Measurements from ENCODE around the gene SPA17. TPM values are rescaled to one million over a fixed set of nuclear protein-coding genes. Genes with fewer than 3 reads are reported as not detected.

The SPA17 gene
- 68.9 and 70.3 TPM in 2 replicates for polyA plus RNA-seq

DNA sequence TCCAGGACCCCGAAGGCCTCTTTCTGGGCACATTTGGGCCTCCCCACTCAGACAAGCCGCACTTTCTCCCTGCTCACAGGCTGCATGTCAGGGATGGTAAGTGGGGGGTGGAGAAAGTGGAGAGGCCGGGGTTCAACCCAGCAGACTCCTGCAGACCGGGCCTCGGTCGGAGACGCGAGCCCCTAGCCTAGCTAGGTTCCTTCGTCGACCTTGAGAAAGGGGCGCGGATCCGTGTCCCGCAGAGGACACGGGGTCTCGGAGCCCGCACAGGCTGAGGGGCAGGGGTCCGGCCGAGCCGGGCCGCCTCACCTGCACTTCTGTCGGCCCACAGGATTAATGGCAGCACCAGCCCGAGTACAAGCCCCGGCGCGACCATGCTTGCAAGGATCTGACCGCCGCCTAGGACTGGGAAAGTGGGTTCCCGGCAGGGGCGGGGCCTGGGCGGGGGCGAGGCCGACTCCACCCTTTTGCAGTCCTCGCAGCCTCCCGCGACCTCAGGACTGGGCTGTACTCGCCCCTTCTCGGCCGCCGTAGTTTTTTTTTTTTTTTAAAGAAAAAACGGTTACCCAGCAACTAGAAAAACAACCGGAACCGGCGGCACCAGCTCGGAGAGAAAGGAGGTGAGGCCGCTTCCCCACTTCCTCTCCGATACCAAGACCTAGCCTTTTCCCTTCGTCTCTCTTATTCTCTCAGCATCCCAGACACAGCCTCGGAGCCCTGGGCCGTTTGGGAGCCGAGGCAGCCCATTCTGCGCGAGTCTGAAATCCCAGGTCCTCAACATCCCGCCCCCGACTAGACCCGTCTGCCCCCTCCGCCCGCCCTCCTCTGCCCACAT lies at the start of gene SPA17, which contains the start of gene SIAE:
TSS of gene SPA17 (plus strand) at position 572 of the 835 bp plus-strand sequence. CDS start 1,361 bp downstream, outside the sequence.
TSS of gene SIAE (minus strand) at position 407 of the 835 bp plus-strand sequence. CDS start at position 376, 31 bp downstream.

DNA sequence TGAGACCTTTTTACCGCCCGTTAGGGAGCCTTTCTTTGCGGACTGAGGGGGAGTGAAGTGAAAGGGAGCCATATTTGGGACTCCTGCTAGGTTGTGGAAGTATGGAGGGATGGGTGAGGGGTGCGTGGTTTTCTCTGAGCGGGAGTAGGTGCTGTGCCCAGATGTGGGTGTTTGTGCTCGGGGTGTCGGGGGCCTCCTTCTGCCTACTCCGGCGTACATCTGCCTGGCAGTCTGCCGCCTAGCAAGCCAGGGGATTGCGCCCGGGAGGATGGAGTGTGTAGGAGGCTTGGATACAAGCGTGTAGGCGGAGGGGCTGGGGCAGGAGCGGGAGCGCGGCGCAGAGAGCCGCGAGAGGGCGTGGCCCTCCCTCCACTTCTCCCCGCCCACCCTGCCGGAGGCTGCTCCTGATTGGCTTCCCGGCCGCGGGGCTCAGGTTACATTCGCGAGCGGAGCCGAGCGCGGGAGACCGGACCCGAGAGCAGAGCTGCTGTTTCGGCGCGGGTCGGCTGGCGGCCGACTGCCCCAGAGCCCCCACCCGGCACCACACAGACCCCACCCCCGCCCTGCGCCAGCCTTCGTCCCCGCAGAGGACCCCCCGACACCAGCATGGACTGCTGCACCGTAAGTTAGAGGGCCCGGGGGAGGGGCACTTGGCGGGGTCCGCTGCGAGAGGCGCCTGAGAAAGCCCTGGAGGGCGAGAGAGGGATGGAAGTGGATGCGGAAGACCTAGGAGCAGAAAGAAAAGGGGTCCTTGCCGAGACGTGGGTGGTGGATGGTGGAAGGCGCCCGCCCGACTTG lies 66.0 kb downstream of the SPA17 start, which contains the start of gene NRGN:
TSS of gene NRGN (plus strand) at position 464 of the 798 bp plus-strand sequence. CDS start at position 607, 143 bp downstream.

Other genes with a start within 250 kb of the SPA17 start
- not detected in 2 replicates for gene OR8B4, start 249.0 kb upstream of the SPA17 start, polyA plus RNA-seq
- 0.35 and 0.56 TPM in 2 replicates for gene OR8B8, start 228.2 kb upstream of the SPA17 start, polyA plus RNA-seq
- not detected in 2 replicates for gene OR8B12, start 130.2 kb upstream of the SPA17 start, polyA plus RNA-seq
- not detected in 2 replicates for gene OR8A1, start 103.9 kb upstream of the SPA17 start, polyA plus RNA-seq
- gene PANX3, start 62.5 kb upstream of the SPA17 start, polyA plus RNA-seq, result not detected in 2 replicates
- gene TBRG1, start 51.0 kb upstream of the SPA17 start, polyA plus RNA-seq, result 14.2 and 20.6 TPM in 2 replicates
- 72.2 and 84.2 TPM in 2 replicates for gene SIAE, start 165 bp upstream of the SPA17 start, polyA plus RNA-seq
- 0.62 and 10.0 TPM in 2 replicates for gene NRGN, start 66.0 kb downstream of the SPA17 start, polyA plus RNA-seq
- not detected in 2 replicates for gene VSIG2, start 78.4 kb downstream of the SPA17 start, polyA plus RNA-seq
- 0.48 TPM in 1 of 2 replicates, not detected in the other for gene ESAM, start 88.4 kb downstream of the SPA17 start, polyA plus RNA-seq
- 3.1 and 5.2 TPM in 2 replicates for gene MSANTD2, start 126.5 kb downstream of the SPA17 start, polyA plus RNA-seq
- gene ROBO3, start 191.5 kb downstream of the SPA17 start, polyA plus RNA-seq, result 0.97 and 1.2 TPM in 2 replicates
- not detected in 2 replicates for gene ROBO4, start 224.0 kb downstream of the SPA17 start, polyA plus RNA-seq
- 2.5 TPM in 1 of 2 replicates, not detected in the other for gene HEPN1, start 245.3 kb downstream of the SPA17 start, polyA plus RNA-seq

Measured in Purkinje cell (primary cell).